Activated CD4-positive, alpha-beta memory T cell treated with anti-CD3 and anti-CD28 coated beads for 36 hours (primary cell): ENCODE measurements around the gene CNTNAP5. TPM values are rescaled to one million over a fixed set of nuclear protein-coding genes. Genes with fewer than 3 reads are reported as not detected.

Experiments
- CTCF ChIA-PET: fragments of 350-600 bp; sonication (Branson Sonifier 250); formaldehyde crosslinking; loops from one replicate; lab custom pipeline; 2021; ENCODE audit warnings: antibody characterized with exemption, inconsistent platforms; lab: Charles Lee
- POLR2A ChIA-PET: fragments of 350-600 bp; sonication (Branson Sonifier 250); formaldehyde crosslinking; loops from one replicate; lab custom pipeline; 2021; ENCODE audit warnings: antibody characterized with exemption; lab: Charles Lee
- DNase-seq: peaks from one replicate; pipeline ENCODE4 v3.0.0-alpha.2; 2020
- H3K27ac Mint-ChIP-seq: one replicate; pipeline ENCODE4 v1.8.0; 2021; ENCODE audit warnings: mixed read lengths
- H3K27me3 Mint-ChIP-seq: one replicate; pipeline ENCODE4 v1.8.0; 2021; ENCODE audit warnings: mixed read lengths
- H3K36me3 Mint-ChIP-seq: one replicate; pipeline ENCODE4 v1.8.0; 2021; ENCODE audit warnings: mixed read lengths
- H3K4me1 Mint-ChIP-seq: one replicate; pipeline ENCODE4 v1.8.0; 2021; ENCODE audit warnings: low read depth, mixed read lengths
- H3K4me3 Mint-ChIP-seq: one replicate; pipeline ENCODE4 v1.8.0; 2021; ENCODE audit warnings: mild to moderate bottlenecking, mixed read lengths
- H3K9me3 Mint-ChIP-seq: one replicate; pipeline ENCODE4 v1.8.0; 2021; ENCODE audit warnings: mixed read lengths
- intact Hi-C: fragments of 100-400 bp; cut with micrococcal nuclease; formaldehyde crosslinking; loops from one replicate; pipeline ENCODE4 v1.15.1; 2023
- total RNA-seq, 2 experiments: library from RNA; stranded (reverse); gene quantifications; one replicate each; pipeline ENCODE4 v1.2.3, GENCODE V29; 2021

CNTNAP5 gene
- total RNA-seq, 2 experiments from 2014 or later = not detected

- H3K4me3 Mint-ChIP-seq = no peak overlapping the region
- H3K4me1 Mint-ChIP-seq = no peaks in the 10 kb centered on the region
- peaks cover 14% of the 10 kb centered on the region for H3K9me3 Mint-ChIP-seq
- H3K36me3 Mint-ChIP-seq = no peaks in the 10 kb centered on the region
- POLR2A ChIA-PET = no interaction called here
- H3K27me3 Mint-ChIP-seq = no peaks in the 10 kb centered on the region
- CTCF ChIA-PET = no interaction called here
- intact Hi-C loops = no loop called here
- no peak overlapping the region for H3K27ac Mint-ChIP-seq
- DNase-seq = no peak
Measured at GRCh38 chr2:124254621-124255020, 229.5 kb downstream of the CNTNAP5 start.

- no peaks in the 10 kb centered on the region for H3K27me3 Mint-ChIP-seq
- CTCF ChIA-PET = no interaction called here
- H3K9me3 Mint-ChIP-seq = peaks cover 13% of the 10 kb centered on the region
- H3K4me3 Mint-ChIP-seq = no peak overlapping the region
- no peak overlapping the region for H3K27ac Mint-ChIP-seq
- H3K36me3 Mint-ChIP-seq = no peaks in the 10 kb centered on the region
- intact Hi-C loops = no loop called here
- no peak for DNase-seq
- H3K4me1 Mint-ChIP-seq = no peaks in the 10 kb centered on the region
- POLR2A ChIA-PET = no interaction called here
Measured at GRCh38 chr2:124257120-124257519, 232.0 kb downstream of the CNTNAP5 start.

- CTCF ChIA-PET = no interaction called here
- Mint-ChIP-seq H3K4me1 (no peaks in the 10 kb centered on the region), H3K27me3 (no peaks in the 10 kb centered on the region), H3K27ac (no peak overlapping the region), H3K9me3 (peaks cover 13% of the 10 kb centered on the region), H3K4me3 (no peak overlapping the region), H3K36me3 (no peaks in the 10 kb centered on the region)
- DNase-seq = no peak
- POLR2A ChIA-PET = no interaction called here
- intact Hi-C loops = no loop called here
Measured at GRCh38 chr2:124258140-124258880, 233.2 kb downstream of the CNTNAP5 start.

- Mint-ChIP-seq H3K27ac (no peak overlapping the region), H3K9me3 (peaks cover 13% of the 10 kb centered on the region), H3K27me3 (no peaks in the 10 kb centered on the region), H3K4me1 (no peaks in the 10 kb centered on the region), H3K4me3 (no peak overlapping the region), H3K36me3 (no peaks in the 10 kb centered on the region)
- DNase-seq = no peak
- intact Hi-C loops = no loop called here
- POLR2A ChIA-PET = no interaction called here
- CTCF ChIA-PET = no interaction called here
Measured at GRCh38 chr2:124261456-124261855, 236.4 kb downstream of the CNTNAP5 start.

GRCh38 chr2:124264551-124265091 is 239.5 kb downstream of the CNTNAP5 start:
- H3K27me3 Mint-ChIP-seq = no peaks in the 10 kb centered on the region
- ChIA-PET CTCF (no interaction called here), POLR2A (no interaction called here)
- no peak overlapping the region for H3K4me3 Mint-ChIP-seq
- no peak for DNase-seq
- no peaks in the 10 kb centered on the region for H3K4me1 Mint-ChIP-seq
- intact Hi-C loops = no loop called here
- H3K36me3 Mint-ChIP-seq = no peaks in the 10 kb centered on the region
- no peak overlapping the region for H3K27ac Mint-ChIP-seq
- H3K9me3 Mint-ChIP-seq = peaks cover 3% of the 10 kb centered on the region

- Mint-ChIP-seq H3K27me3 (no peaks in the 10 kb centered on the region), H3K36me3 (no peaks in the 10 kb centered on the region), H3K9me3 (no peaks in the 10 kb centered on the region), H3K4me1 (no peaks in the 10 kb centered on the region), H3K27ac (no peak overlapping the region), H3K4me3 (no peak overlapping the region)
- intact Hi-C loops = no loop called here
- ChIA-PET CTCF (no interaction called here), POLR2A (no interaction called here)
- DNase-seq = no peak
Measured at GRCh38 chr2:124267794-124268193, 242.7 kb downstream of the CNTNAP5 start.

- CTCF ChIA-PET = no interaction called here
- H3K4me3 Mint-ChIP-seq = no peak overlapping the region
- no peaks in the 10 kb centered on the region for H3K4me1 Mint-ChIP-seq
Measured at GRCh38 chr2:124269348-124269747, 244.3 kb downstream of the CNTNAP5 start.

GRCh38 chr2:124272261-124272841 is 247.3 kb downstream of the CNTNAP5 start:
- ChIA-PET CTCF (no interaction called here), POLR2A (no interaction called here)
- intact Hi-C loops = no loop called here
- no peak overlapping the region for H3K27ac Mint-ChIP-seq
- no peak overlapping the region for H3K4me3 Mint-ChIP-seq
- H3K27me3 Mint-ChIP-seq = no peaks in the 10 kb centered on the region
- H3K4me1 Mint-ChIP-seq = no peaks in the 10 kb centered on the region
- no peaks in the 10 kb centered on the region for H3K36me3 Mint-ChIP-seq
- DNase-seq = no peak
- H3K9me3 Mint-ChIP-seq = peaks cover 10% of the 10 kb centered on the region

More at GRCh38 chr2:124269348-124269747, 244.3 kb downstream of the CNTNAP5 start:
- intact Hi-C loops = no loop called here
- no peak overlapping the region for H3K27ac Mint-ChIP-seq
- no peaks in the 10 kb centered on the region for H3K27me3 Mint-ChIP-seq
- no peaks in the 10 kb centered on the region for H3K9me3 Mint-ChIP-seq
- no peaks in the 10 kb centered on the region for H3K36me3 Mint-ChIP-seq
- POLR2A ChIA-PET = no interaction called here
- no peak for DNase-seq

GRCh38 chr2:124281541-124281940 is 256.5 kb downstream of the CNTNAP5 start:
- Mint-ChIP-seq H3K9me3 (peaks cover 3% of the 10 kb centered on the region), H3K4me1 (no peaks in the 10 kb centered on the region), H3K27me3 (no peaks in the 10 kb centered on the region), H3K27ac (no peak overlapping the region), H3K36me3 (no peaks in the 10 kb centered on the region), H3K4me3 (no peak overlapping the region)
- no peak for DNase-seq
- CTCF ChIA-PET = no interaction called here
- intact Hi-C loops = no loop called here
- POLR2A ChIA-PET = no interaction called here

GRCh38 chr2:124283096-124283495 is 258.0 kb downstream of the CNTNAP5 start:
- H3K27ac Mint-ChIP-seq = no peak overlapping the region
- ChIA-PET POLR2A (no interaction called here), CTCF (no interaction called here)
- peaks cover 3% of the 10 kb centered on the region for H3K9me3 Mint-ChIP-seq
- DNase-seq = no peak
- intact Hi-C loops = no loop called here
- no peaks in the 10 kb centered on the region for H3K4me1 Mint-ChIP-seq
- no peaks in the 10 kb centered on the region for H3K27me3 Mint-ChIP-seq
- H3K36me3 Mint-ChIP-seq = no peaks in the 10 kb centered on the region
- no peak overlapping the region for H3K4me3 Mint-ChIP-seq

- H3K27ac Mint-ChIP-seq = no peak overlapping the region
- intact Hi-C loops = no loop called here
- DNase-seq = no peak
- ChIA-PET CTCF (no interaction called here), POLR2A (no interaction called here)
- peaks cover 3% of the 10 kb centered on the region for H3K9me3 Mint-ChIP-seq
- no peaks in the 10 kb centered on the region for H3K4me1 Mint-ChIP-seq
- no peaks in the 10 kb centered on the region for H3K27me3 Mint-ChIP-seq
- no peaks in the 10 kb centered on the region for H3K36me3 Mint-ChIP-seq
- no peak overlapping the region for H3K4me3 Mint-ChIP-seq
Measured at GRCh38 chr2:124286089-124286783, 261.1 kb downstream of the CNTNAP5 start.

GRCh38 chr2:124289060-124289459 is 264.0 kb downstream of the CNTNAP5 start:
- Mint-ChIP-seq H3K27ac (no peak overlapping the region), H3K36me3 (no peaks in the 10 kb centered on the region), H3K9me3 (peaks cover 3% of the 10 kb centered on the region), H3K27me3 (no peaks in the 10 kb centered on the region), H3K4me3 (no peak overlapping the region), H3K4me1 (no peaks in the 10 kb centered on the region)
- CTCF ChIA-PET = no interaction called here
- POLR2A ChIA-PET = no interaction called here
- intact Hi-C loops = no loop called here
- no peak for DNase-seq
